ENCODE data around the gene LHX3. TPM values are rescaled to one million over a fixed set of nuclear protein-coding genes. Genes with fewer than 3 reads are reported as not detected.

LHX3 gene
- polyA plus RNA-seq, 1 donor from 2014 or later: not detected

- H3K27ac ChIP-seq (ENCODE audit: low read length): no peak overlapping the region
- H2AFZ ChIP-seq (ENCODE audit: low read depth, low read length): no peak overlapping the region
- H3K79me2 ChIP-seq (replicated peaks; ENCODE audit: insufficient read depth, low read length): no peaks in the 10 kb centered on the region
- no peaks in the 10 kb centered on the region for H3K27me3 ChIP-seq (ENCODE audit: insufficient read depth, low read depth, low read length)
- no peaks in the 10 kb centered on the region for H4K20me1 ChIP-seq (ENCODE audit: insufficient read depth)
- no peaks in the 10 kb centered on the region for H3F3A ChIP-seq (ENCODE audit: insufficient read depth, low read length, poor library complexity, severe bottlenecking)
- no peak overlapping the region for H3K4me3 ChIP-seq (ENCODE audit: low read length)
- no peaks in the 10 kb centered on the region for H3K36me3 ChIP-seq (ENCODE audit: insufficient read depth, low read length)
- H3K4me2 ChIP-seq (ENCODE audit: low read length): no peak overlapping the region
- H3K9me3 ChIP-seq (ENCODE audit: low read length): no peaks in the 10 kb centered on the region
- TF ChIP-seq MXI1 (conservative IDR thresholded peaks at IDR 0.05; ENCODE audit: poor library complexity, severe bottlenecking) (no peak), CTCF (IDR thresholded peaks at IDR 0.05; ENCODE audit: poor library complexity, severe bottlenecking) (no peak), RAD21 (conservative IDR thresholded peaks at IDR 0.05) (no peak), EP300 (conservative IDR thresholded peaks at IDR 0.05; ENCODE audit: poor library complexity, severe bottlenecking) (no peak), REST (IDR thresholded peaks at IDR 0.05; ENCODE audit: borderline replicate concordance) (no peak), EZH2 (IDR thresholded peaks at IDR 0.05; ENCODE audit: borderline replicate concordance, insufficient read depth, low read length, poor library complexity, severe bottlenecking) (no peak), POLR2AphosphoS5 (IDR thresholded peaks at IDR 0.05) (no peak), TAF1 (IDR thresholded peaks at IDR 0.05; ENCODE audit: low read depth) (no peak), SMC3 (conservative IDR thresholded peaks at IDR 0.05; ENCODE audit: poor library complexity) (no peak)
- no peaks in the 10 kb centered on the region for H3K9me2 ChIP-seq (ENCODE audit: insufficient read depth, low read length)
- H3K9ac ChIP-seq (ENCODE audit: low read length): no peak overlapping the region
Measured at GRCh38 chr9:136173648-136174290, 31.2 kb downstream of the LHX3 start.

- no peaks in the 10 kb centered on the region for H3F3A ChIP-seq (ENCODE audit: insufficient read depth, low read length, poor library complexity, severe bottlenecking)
- TF ChIP-seq CTCF (IDR thresholded peaks at IDR 0.05; ENCODE audit: poor library complexity, severe bottlenecking) (no peak), MXI1 (conservative IDR thresholded peaks at IDR 0.05; ENCODE audit: poor library complexity, severe bottlenecking) (no peak), SMC3 (conservative IDR thresholded peaks at IDR 0.05; ENCODE audit: poor library complexity) (no peak), EZH2 (IDR thresholded peaks at IDR 0.05; ENCODE audit: borderline replicate concordance, insufficient read depth, low read length, poor library complexity, severe bottlenecking) (no peak), REST (IDR thresholded peaks at IDR 0.05; ENCODE audit: borderline replicate concordance) (no peak), TAF1 (IDR thresholded peaks at IDR 0.05; ENCODE audit: low read depth) (no peak), RAD21 (conservative IDR thresholded peaks at IDR 0.05) (no peak), EP300 (conservative IDR thresholded peaks at IDR 0.05; ENCODE audit: poor library complexity, severe bottlenecking) (no peak), POLR2AphosphoS5 (IDR thresholded peaks at IDR 0.05) (no peak)
- no peaks in the 10 kb centered on the region for H3K36me3 ChIP-seq (ENCODE audit: insufficient read depth, low read length)
- no peak overlapping the region for H3K27ac ChIP-seq (ENCODE audit: low read length)
- no peaks in the 10 kb centered on the region for H3K79me2 ChIP-seq (replicated peaks; ENCODE audit: insufficient read depth, low read length)
- H3K27me3 ChIP-seq (ENCODE audit: insufficient read depth, low read depth, low read length): no peaks in the 10 kb centered on the region
- no peak overlapping the region for H2AFZ ChIP-seq (ENCODE audit: low read depth, low read length)
- H3K4me2 ChIP-seq (ENCODE audit: low read length): no peak overlapping the region
- no peaks in the 10 kb centered on the region for H3K9me2 ChIP-seq (ENCODE audit: insufficient read depth, low read length)
- no peaks in the 10 kb centered on the region for H4K20me1 ChIP-seq (ENCODE audit: insufficient read depth)
- H3K4me3 ChIP-seq (ENCODE audit: low read length): no peak overlapping the region
- no peak overlapping the region for H3K9ac ChIP-seq (ENCODE audit: low read length)
- no peaks in the 10 kb centered on the region for H3K9me3 ChIP-seq (ENCODE audit: low read length)
Measured at GRCh38 chr9:136172412-136173079, 32.4 kb downstream of the LHX3 start.
